NCI-H1417 treated with DMSO at 0.1 percent for 48 hours (cell line): Measurements from ENCODE around the gene MC4R.

Experiments used
- DNase-seq: peaks from one replicate; lab custom pipeline; 2025; lab: John Stamatoyannopoulos, UW

Gene MC4R

GRCh38 chr18:60327880-60328279, 44.7 kb downstream of the MC4R start:
- no peak for DNase-seq

DNA sequence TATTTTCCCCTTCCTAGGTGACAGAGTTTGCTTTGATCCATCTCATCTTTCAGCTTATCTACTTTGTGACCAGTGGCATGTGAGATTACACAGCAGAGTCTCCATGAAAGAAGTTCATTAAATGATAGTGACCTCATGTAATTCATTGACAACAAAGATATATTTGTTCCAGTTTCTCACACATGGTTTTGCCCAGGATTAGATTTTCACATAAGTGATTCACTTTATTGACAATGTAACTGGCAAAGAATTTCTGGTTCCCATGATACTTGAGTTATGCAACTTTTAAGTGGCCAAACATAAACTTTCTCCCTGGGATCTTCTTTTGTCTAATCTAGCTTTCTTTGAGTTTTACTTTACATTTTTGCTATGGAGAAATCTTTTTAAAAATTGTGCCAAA, 50.0 kb downstream of the MC4R start:
- DNase-seq, result no peak
